HG03064 (cell line): Measurements from ENCODE around the gene SUFU.

ENCODE experiments used
- ATAC-seq: cut with Tn5 transposase; IDR thresholded peaks from one replicate; pipeline ENCODE4 v1.9.1; 2021; ENCODE audit warnings: low read depth; ENCODE audit not compliant: unreplicated experiment

Gene SUFU

GRCh38 chr10:102613785-102614184, 110.0 kb downstream of the SUFU start:
- no peak for ATAC-seq

GRCh38 chr10:102614888-102615287, 111.1 kb downstream of the SUFU start:
- ATAC-seq = no peak

GRCh38 chr10:102615361-102615760, 111.6 kb downstream of the SUFU start:
- no peak for ATAC-seq

DNA sequence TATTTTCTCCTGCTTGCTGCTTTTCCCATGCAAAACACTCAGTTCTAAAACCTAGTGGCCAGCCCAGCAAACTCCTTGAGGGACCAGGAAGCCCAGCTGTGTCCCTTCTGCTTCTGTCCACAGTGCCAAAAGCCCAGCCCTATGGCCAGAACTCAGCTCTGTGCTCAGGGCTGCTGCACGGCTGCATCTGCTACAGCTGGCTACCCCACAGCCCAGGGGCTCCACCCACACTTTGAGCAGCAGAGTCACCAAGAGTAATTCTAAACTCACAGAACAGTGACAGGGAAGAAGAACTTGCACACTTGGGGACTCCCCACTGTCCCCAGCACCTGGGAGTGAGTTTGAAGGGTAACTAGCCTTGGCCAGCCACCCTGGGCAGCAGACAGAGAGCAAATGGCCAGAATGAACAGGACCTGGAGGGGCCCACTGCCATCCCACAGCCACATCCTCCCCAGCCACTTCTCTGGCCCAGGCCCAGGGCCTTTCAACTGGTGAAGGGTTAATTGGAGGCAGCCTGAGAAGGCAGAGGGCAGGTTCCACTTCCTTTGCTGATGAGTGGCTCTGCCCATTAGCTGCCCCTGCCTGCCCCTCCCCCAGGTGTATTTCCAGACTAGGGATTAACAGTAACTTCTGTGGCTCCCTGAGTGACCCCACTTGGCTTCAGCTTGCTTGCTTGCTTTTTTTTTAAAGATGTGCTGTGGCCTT, 112.4 kb downstream of the SUFU start:
- ATAC-seq = no peak

- no peak for ATAC-seq
Measured at GRCh38 chr10:102617041-102617440, 113.3 kb downstream of the SUFU start.

GRCh38 chr10:102617816-102618215, 114.0 kb downstream of the SUFU start:
- ATAC-seq = no peak

DNA sequence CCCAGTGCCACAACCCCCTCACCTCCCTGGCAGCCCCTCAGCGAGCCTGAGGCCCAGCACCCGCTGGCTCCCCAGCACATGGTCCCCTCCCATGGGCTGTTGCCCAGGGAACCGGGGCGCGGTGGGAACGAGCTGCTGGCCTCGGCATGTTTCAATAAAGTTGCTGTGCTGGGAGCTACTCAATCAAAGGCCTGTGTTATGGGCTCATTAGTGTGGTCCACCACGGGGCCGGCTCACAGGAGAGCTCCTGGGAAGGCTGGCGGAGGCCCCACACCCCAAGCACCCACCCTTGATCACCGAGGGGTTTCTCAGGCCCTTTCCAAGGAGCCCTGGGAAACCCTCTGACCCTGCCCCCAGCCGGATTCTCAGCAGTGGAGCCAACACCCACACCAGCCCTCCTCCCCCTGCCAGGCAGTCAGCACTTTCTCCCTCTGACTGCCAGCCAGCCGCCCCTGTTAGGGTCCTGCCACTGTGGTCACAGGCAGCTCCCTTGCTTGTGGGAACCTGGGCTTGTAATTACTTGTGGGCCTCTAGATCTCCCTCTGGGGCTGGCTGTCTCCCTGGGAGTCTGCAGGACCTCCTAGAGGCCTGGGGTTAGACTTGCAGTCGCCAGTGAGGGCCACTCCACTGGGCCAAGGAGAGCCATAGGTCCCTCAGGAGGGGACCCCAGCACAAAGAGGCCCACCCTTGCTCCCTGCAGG, 115.7 kb downstream of the SUFU start:
- no peak for ATAC-seq

GRCh38 chr10:102620138-102620590, 116.4 kb downstream of the SUFU start:
- no peak for ATAC-seq

GRCh38 chr10:102620591-102621442, 117.0 kb downstream of the SUFU start:
- ATAC-seq = no peak

DNA sequence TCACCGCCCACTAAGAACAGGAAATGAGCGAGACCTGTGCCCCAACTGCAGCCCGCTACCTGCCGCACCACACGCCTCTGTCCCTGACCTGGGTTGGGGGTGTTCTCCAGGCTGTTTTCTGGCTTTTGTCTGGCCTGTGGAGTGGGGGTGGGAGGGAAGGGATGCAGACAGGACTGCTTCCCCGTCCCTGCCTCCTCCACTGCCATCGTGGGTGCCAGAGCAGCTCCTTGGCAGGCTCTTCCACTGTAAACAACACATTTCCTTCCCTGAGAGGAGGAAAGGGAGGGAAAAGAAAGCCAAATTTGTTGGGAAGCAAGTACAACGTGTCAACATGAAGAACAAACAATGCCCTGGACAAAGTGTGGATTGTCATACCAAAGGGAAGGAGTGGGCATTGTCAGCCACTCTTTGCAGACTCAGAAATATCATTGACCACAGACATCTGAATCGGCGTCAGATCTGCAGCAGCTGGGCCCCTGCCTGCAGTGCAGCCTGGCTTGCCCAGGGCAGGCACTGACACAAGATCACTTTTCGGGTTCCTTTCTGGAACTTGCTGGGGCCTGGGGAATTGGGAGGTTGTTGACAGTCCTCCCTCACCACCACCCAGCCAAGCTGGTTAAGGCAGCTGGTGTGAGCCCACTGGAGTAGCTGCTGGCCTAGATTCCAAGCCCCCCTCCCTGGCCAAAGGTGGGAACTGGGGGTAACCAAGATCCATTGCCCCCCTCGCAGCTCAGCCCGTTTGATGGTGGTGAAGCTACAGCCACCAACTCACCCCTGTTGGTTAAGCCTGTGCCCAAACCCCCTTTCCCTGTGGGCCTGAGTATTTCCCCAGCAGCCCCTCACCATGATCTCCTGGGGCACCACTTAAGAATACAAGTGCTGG, 117.9 kb downstream of the SUFU start:
- no peak for ATAC-seq

- ATAC-seq = no peak
Measured at GRCh38 chr10:102624094-102624493, 120.3 kb downstream of the SUFU start.

GRCh38 chr10:102624751-102625645, 121.2 kb downstream of the SUFU start:
- ATAC-seq = no peak

DNA sequence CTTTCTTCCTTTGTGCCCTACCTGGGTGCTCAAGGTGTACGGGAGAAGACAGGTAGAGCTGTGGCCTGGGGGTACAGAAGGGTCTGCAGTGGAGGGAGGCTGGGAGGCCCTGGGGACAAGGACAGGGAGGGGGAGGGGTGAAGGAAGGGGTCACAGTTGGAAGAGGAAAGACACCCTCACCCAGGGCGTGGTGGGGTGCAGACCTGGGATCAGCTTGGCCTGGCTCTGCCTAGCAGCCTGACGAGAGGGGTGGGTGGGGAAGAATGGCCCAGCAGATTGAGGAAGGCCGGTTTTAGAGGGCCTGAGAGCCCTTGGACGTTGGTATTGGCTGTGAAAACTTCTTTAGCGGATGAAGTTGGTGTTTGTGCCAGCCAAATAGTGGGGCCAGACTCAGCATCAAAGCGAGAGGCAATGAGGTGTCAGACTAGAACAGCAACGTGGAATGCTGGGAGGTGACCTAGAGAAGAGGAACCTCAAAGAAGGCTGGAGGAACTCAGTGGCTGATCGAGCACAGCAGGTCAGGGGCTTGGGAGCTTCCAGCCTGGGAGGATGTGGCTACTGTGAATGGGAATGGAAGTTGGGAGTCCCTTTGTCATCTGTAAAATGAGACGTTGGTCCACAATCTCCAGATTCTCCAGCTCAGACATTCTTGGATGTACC, 122.4 kb downstream of the SUFU start:
- no peak for ATAC-seq

- ATAC-seq = no peak
Measured at GRCh38 chr10:102627291-102627735, 123.5 kb downstream of the SUFU start.

DNA sequence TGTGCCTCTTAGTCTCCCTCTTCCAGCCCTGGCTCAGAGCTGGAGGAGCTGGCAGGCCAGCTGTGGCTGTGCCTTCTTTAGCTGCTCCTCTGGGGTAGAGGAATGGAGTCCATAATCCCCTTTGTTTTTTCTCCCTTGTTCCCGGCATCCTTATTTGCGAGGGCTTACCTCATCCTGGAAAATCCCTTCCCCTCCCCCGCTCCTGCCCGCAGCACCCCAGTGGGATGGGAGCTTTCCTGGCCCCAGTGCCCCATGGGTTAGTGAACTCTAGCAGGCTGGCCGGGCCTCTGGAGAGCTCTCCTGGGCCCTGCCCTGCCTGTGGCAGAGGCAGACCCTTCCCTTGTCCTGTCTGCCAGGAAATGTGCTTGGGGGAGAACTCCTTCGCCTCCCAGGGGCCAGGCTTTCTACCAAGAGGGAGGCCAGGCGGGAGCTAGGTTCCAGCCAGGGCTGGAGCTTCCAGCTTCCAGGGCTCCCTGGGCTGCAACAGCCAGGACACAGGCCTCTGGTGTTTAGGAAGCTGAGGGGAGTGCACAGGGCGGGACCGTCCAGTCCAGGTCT, 124.0 kb downstream of the SUFU start:
- no peak for ATAC-seq

DNA sequence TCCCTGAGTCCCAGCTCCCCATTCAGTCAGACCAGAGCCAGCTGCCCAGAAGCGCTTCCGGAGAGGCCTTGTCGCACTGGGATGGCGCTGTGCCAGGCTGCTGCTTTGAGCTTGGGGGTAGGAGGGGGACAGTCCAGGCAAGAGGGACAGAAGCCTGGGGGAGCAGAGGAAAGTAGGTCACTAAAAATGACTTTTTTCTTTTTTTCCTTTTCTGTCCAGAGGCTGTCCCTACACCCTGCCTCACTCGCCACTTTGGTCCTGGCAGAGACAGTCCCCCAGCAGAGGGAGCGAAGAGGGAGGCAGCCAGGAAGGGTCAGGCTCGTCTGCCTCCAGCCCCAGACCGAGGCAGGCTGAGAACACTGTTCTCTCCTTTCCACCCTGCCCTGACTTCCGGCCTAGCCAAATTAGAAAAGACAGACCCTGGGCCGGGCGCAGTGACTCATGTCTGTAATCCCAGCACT, 124.7 kb downstream of the SUFU start:
- no peak for ATAC-seq

- ATAC-seq = no peak
Measured at GRCh38 chr10:102629661-102630614, 126.2 kb downstream of the SUFU start.
